ENCODE data around the gene TAF5L. TPM values are rescaled to one million over a fixed set of nuclear protein-coding genes. Genes with fewer than 3 reads are reported as not detected.
A peak's percentile ranks its signal among the peaks of the same experiment; 100 is the strongest.

Gene TAF5L
- total and polyA plus RNA-seq, 2 of the 13 experiments (the other 11 are each of a cell fraction or from before 2014, with no cell fraction given), result 10.8 to 18.2 TPM

- TF ChIP-seq KIAA2018 (CRISPR knock-in tag; IDR thresholded peaks at IDR 0.05; ENCODE audit: borderline replicate concordance), result no peak
- no peak for TF ChIP-seq RELA (CRISPR knock-in tag; IDR thresholded peaks at IDR 0.05)
- TF ChIP-seq SRSF4 (IDR thresholded peaks at IDR 0.05; ENCODE audit: low read depth, low read length, poor library complexity, severe bottlenecking), result no peak
- TF ChIP-seq ZNF101 (CRISPR knock-in tag; IDR thresholded peaks at IDR 0.05; ENCODE audit: borderline replicate concordance, low read depth), result no peak
- peak; percentile 52 for TF ChIP-seq ATF7-NPFF (CRISPR knock-in tag; IDR thresholded peaks at IDR 0.05; ENCODE audit: low read depth)
- TF ChIP-seq DNMT3B (CRISPR knock-in tag; conservative IDR thresholded peaks at IDR 0.05), result no peak
- TF ChIP-seq ZNF607 (CRISPR knock-in tag; IDR thresholded peaks at IDR 0.05; ENCODE audit: borderline replicate concordance), result peak; percentile 88
- TF ChIP-seq NFE2L2 (IDR thresholded peaks at IDR 0.05; ENCODE audit: low read length), result no peak
- no peak for TF ChIP-seq ZNF605 (CRISPR knock-in tag; IDR thresholded peaks at IDR 0.05)
- no peak for TF ChIP-seq ZNF878 (CRISPR knock-in tag; IDR thresholded peaks at IDR 0.05)
- TF ChIP-seq HCFC1 (IDR thresholded peaks at IDR 0.05; ENCODE audit: low read depth, low read length), result peak; percentile 66
- TF ChIP-seq ZNF674 (CRISPR knock-in tag; IDR thresholded peaks at IDR 0.05; ENCODE audit: low read depth), result 0 out of 2 replicates have a peak, but pooled peaks have one; percentile 36
- no peak for TF ChIP-seq CHCHD3 (CRISPR knock-in tag; IDR thresholded peaks at IDR 0.05)
- no peak for TF ChIP-seq PBX2 (CRISPR knock-in tag; IDR thresholded peaks at IDR 0.05)
- TF ChIP-seq ZHX1 (CRISPR knock-in tag; IDR thresholded peaks at IDR 0.05; ENCODE audit: low read depth), result no peak
These were observed at the start of gene TAF5L, which contains the start of gene URB2 (continued) for GRCh38 chr1:229625915-229626831.
